ENCODE results near the gene HSD17B8.

Gene HSD17B8

DNA sequence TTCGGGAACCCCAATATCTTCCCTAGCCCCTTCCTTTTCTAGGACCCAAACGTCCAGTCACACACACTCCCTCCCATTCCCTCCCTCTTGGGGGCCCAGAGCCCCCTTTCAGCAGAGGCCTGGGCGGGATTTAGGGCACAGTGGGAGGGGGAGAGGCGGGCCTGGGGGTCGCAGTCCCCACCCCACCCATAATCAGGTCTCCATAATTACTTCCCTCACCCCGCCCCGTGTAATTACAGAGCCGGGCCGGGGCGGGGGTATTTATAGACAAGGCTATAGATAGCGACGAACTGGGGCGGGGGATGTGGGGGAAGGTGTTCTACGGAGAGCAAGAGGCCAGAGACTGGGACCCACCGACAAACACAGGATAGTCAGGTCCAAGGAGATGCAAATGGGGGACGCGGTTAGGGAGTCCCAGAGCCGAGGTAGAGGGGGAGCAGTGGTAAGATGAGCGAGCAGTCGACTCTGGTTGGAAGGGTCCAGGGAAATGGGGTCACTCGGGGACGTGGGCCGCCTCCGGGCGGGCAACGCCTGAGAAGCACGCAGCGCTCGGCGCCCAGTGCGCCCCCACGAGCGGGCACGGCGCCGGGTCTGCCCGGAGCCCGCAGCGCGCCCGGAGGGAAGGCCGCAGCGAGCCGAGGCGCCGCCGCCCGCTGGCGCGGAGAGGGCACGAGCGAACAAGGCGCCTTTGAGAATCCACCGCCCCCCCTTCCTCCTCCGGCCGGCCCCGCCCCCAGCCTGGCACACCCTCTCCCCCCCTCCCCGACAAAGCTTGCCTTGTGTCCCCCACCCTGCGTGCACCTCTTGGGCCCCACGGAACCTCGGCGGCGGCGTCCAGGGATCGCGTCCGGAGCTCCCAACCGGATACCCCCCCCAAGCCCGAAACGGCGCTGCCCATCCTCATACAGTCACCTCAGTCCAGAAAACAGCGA is 11.5 kb upstream of the HSD17B8 start:
- peak; percentile 26 to 35 for DNase-seq

DNA sequence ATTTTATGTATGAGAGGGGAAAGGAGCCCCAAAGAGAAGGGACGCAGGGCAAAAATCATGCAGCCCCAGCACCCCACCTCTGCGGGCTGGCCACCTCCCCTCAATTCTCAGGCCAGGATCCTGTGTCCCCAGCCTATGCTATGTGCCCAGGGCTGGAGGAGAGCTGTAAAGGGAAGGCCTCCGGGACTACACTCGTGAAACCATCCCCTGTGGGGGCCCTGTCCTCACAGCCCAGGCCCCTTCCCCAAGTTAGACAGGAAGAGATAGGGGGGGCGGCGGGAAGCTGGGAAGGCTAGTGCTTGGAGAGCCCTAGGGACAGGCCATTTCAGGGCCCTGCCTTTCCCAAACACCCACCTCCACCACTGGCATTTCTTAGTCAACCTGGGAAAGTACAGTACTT is 10.8 kb upstream of the HSD17B8 start:
- DNase-seq, result no peak

DNA sequence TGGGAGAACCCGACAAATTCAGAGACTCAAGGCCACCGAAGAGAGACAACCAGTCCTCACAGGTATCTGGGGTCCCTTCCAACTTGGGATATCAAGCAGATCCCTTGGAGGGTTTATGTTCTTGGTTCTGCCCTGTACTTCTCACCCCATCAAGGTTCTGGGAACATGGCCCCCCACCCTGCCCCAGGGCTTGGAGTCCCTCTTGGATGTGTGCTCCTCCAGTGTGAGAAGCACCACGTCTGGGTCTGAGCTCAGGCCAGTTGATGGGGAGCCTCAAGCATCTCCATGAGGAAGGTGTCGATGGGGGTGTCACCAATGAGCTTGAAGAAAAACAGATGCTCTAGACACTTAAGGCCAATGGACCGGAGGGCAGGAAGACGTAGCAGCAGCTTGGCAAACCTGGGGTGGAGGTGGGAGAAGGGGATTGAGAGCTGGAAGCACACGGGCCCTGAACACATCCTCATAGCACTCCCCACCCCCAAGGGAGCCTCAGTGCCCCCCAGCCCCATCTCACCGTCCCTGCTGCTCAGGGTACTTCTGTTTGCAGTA is 9.9 kb upstream of the HSD17B8 start:
- no peak for DNase-seq

DNA sequence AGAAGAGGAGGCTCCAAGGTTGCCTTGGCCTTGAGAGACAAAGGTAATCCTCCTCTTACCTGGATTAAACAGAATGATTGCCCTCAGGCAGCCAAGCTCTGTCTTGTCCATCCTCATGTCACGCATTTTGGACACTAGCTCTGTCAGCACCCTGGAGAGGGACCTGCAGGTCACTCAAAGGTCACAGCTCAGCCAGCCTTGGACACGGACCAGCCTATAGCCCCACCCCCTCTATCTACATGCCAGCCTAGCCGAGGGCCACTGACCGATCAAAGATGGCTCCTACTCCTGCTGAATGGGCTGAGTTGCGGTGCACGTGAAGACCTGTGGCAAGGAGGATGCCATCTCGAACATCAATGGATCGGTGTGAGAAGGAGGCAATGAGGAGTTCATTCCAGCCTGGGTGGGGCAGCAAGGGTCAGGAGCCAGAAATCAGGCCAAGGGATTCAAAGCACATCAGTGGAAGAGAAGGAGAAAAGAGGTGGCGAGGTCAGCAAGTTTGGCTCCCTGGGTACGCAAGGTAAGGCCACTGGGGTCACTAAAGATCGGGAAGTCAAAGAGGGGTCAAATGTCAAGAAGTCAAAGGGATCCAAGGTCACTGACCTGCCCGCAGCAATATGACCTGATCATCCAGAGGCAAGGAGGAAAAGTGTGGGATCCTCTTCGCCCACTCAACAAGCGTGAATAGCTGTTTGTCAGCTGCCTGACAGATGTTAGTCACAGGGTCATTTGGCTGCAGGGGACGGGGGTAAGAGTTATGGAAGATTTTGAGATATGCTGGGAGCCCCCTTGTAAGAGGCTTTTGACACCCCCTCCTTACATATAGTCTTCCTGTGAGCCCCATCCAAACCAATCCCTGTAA is 8.9 kb upstream of the HSD17B8 start:
- no peak for DNase-seq

DNA sequence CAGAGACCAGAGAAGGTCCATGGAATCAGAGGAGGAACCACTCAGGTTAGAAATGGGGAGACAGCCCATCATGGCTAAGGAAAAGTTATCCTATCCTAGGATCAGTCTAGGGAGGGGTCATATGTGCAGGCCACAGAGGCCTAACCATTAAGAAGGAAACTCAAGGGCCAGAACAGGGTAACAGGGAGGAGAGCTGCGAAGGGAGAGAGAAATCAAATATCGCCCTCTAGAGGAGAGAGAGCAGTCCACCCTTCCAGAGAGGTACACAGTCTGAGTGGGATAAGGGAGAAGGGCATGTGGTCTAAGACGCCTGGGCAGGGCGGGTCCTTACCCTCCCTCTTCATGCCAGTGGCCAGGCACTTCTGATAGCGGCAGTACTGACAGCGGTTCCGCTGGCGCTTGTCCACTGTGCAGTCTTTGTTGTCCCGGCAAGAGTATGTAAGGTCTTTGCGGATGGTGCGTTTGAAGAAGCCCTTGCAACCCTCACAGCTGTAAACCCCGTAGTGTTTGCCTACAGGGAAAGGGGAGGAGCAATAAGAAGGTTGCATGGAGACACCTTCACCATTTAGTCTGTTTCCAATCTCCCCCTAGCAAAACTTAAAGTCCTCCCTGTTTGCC is 6.9 kb upstream of the HSD17B8 start:
- DNase-seq, result no peak

DNA sequence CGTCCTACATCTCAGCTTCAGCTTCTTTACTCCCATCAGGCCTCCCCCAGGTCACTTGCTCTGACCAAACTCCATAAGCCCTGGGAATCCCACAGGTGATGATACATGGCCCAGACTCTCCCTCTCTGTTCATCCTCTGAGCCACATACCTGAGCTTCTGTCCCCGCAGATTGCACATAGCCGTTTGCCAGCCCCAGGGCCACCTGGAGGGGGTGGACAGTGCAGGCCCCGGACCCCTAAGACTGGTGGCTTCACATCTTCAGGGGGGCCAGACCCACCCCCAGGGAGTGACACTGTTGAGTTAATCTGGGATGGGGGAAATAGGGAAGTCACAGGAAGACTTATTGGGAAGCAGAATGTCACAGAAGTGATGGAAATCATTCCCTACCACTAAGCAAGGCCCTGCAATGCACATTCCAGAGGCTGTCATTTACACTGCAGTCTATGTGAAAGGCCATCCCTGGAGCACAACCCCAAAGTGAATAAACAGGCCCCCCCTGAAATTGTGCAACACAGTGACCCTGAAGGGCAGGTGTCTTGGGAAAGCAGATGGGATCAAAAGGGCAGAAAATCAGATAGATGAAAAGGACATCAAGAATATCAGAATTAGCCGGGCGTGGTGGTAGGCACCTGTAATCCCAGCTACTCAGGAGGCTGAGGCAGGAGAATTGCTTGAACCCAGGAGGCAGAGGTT is 6.1 kb upstream of the HSD17B8 start:
- DNase-seq, result no peak

DNA sequence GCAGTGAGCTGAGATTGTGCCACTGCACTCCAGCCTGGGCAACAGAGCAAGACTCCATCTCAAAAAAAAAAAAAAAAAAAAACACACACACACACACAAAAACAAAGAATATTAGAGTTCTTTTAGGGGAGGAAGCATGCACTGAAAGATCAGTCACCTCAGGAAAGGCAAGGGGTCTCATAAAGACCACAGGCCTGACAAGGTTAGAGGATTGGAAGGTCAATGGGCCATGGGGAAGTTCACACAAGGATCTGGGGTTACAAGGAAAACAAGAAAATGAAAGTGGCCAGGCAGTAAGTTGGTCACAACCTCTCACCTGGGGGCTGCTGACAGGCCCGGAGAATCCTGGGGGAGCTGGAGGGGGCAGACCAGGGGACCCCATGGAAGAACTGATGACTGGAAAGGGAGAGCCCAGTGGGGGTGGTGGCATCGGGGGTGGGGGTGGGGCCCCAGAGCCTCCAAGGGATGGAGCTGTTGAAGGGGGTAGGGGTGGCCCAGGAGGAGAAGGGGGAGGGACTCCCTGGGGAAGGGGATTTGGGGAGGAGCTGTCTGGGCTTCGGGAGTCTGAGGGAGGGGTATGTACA is 5.5 kb upstream of the HSD17B8 start:
- no peak for DNase-seq

DNA sequence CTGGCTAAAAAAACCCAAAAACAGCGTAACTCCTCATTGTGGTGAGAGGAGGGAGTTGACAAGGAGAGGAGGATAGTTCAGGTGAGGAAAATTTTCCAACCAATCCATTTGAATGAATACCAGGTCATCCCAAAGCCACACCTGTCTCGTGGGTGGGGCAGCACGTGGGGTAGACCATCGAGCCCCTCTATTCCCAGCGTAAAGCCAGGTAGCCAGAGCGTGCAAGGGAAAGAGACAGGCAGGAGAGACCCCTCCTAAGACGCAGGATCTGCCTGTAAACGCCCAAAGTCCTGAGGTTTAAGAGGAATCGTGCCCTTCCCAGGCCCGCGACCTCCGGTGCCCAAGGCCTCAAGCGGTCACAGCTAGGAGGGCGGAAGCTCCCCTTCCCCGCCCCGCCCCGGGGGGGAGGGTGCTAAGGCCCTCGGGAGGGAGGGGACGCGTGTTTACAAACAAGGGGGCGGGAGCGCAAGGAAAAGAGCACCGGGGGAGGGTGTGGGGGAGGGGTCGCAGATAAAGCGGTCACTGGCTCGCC is 4.7 kb upstream of the HSD17B8 start:
- peak; percentile 61 to 65 for DNase-seq

DNA sequence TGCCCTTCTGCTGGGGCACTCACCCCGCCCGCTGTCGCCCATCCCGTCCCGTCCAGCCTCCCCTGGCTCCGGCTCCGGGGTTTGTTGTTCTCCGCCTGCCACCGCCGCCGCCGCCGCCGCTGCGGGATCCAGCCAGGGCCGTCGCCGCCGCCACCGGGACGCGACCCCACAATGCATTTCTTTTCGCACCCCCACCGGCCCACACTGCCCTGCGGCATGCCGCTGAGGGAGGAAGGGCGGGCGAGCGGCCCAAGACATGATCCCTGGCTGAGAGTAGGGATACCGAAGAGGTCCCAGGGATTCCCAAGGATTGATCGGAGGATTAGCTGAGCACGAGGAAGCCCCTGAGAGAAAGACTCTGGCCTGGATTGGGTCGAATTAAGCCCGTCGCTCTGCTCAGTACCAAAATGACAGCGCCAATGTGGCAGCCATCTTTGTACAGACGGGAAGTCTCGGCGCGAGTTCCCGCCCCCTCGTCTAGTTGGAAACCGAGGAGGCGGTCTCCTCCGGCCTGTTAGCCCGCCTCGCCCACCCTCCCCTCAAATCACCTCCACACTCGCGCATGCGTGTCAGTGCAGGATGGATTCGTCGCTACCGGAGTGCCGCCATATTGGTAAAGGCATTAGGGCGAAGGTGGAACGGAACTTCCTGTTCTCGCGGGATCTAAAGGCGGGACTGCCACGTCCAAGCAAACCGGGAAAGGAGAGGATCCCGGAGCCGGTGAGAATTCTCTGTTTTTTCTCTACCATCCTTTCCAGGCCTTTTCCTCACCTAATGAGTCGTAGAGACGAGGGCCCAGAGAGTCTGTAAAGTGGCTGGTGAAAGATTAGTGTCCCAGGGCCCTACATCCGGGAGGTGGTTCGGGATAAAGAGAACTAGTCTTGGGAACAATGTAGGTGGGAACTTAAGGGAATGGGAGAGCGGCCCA is 4.0 kb upstream of the HSD17B8 start, which contains the start of the genes RXRB and SLC39A7:
Gene RXRB (minus strand): TSS at position 447 of the 928 bp plus-strand sequence. CDS start 189 bp downstream, at position 258.
Gene SLC39A7 (plus strand): TSS at position 649 of the 928 bp plus-strand sequence. CDS start 379 bp downstream, outside the sequence.
- DNase-seq, result peak; percentile 99

DNA sequence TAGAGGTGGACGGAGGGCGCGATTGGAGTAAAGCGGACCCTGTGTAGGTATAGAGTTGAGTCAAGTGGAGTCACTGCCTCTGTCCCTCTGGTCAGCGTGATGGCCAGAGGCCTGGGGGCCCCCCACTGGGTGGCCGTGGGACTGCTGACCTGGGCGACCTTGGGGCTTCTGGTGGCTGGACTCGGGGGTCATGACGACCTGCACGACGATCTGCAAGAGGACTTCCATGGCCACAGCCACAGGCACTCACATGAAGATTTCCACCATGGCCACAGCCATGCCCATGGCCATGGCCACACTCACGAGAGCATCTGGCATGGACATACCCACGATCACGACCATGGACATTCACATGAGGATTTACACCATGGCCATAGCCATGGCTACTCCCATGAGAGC is 3.3 kb upstream of the HSD17B8 start:
- DNase-seq, result no peak

DNA sequence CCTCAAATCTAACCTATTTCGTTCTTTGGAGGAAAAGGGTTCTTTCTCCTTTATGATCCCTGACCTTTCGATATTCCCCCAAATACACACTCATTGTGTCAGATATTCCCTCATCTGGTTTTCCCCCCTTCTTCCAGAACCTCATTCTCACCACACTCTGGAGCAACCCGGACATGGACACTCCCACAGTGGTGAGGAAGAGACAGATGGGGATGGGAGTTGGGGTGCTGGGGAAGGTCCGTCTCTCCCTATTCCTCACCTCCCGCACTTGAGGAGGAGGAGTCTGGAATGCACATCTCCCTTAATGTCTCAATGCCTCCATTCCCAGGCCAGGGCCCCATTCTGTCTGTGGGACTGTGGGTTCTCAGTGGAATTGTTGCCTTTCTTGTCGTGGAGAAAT is 2.5 kb upstream of the HSD17B8 start:
- DNase-seq, result no peak

DNA sequence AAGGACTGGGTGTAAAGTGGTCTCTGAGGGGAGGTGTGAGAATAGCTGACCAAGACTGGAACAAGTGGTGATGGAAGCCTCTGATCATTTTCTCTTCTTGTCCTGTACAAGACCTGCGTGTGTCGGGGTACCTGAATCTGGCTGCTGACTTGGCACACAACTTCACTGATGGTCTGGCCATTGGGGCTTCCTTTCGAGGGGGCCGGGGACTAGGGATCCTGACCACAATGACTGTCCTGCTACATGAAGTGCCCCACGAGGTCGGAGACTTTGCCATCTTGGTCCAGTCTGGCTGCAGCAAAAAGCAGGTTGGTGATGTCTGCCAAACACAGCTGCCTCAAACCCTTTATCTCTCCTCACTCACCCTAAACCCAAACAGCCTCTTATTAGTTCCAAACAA is 1.7 kb upstream of the HSD17B8 start:
- DNase-seq, result no peak

DNA sequence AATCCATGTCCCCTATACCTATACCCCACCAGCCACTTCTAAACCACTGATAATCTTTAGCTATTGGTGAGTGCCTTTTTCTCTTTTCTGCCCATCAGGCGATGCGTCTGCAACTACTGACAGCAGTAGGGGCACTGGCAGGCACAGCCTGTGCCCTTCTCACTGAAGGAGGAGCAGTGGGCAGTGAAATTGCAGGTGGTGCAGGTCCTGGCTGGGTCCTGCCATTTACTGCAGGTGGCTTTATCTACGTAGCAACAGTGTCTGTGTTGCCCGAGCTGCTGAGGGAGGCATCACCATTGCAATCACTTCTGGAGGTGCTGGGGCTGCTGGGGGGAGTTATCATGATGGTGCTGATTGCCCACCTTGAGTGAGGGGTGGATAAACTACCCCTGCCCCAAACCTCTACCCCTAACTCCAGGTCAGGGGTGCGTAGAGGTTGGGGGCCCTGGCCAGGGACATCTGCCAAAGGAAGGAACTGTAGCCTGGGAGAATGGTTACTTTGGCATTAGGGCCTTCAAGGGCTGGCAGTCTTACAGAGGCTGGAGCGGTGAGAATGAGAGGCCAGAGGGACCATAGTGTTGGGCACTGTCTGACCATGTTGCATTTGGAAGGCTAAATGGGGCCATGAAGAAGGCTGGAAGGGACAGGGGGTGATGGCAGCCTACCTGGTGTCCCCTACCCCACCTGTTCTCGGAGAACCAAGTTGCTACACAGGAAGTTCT is 851 bp upstream of the HSD17B8 start:
- no peak for DNase-seq

DNA sequence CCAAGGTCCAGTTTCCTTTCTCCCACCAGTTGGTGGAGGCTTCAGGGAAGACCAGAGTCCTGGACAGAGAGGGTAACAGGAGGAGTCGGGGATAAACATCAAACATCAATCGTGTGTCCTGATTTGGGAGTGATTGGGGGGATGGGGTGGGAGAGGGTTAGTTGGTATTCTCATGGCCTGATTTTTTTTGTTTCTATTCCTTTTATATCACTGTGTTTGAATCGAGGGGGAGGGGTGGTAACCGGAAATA is 365 bp upstream of the HSD17B8 start:
- DNase-seq, result no peak

DNA sequence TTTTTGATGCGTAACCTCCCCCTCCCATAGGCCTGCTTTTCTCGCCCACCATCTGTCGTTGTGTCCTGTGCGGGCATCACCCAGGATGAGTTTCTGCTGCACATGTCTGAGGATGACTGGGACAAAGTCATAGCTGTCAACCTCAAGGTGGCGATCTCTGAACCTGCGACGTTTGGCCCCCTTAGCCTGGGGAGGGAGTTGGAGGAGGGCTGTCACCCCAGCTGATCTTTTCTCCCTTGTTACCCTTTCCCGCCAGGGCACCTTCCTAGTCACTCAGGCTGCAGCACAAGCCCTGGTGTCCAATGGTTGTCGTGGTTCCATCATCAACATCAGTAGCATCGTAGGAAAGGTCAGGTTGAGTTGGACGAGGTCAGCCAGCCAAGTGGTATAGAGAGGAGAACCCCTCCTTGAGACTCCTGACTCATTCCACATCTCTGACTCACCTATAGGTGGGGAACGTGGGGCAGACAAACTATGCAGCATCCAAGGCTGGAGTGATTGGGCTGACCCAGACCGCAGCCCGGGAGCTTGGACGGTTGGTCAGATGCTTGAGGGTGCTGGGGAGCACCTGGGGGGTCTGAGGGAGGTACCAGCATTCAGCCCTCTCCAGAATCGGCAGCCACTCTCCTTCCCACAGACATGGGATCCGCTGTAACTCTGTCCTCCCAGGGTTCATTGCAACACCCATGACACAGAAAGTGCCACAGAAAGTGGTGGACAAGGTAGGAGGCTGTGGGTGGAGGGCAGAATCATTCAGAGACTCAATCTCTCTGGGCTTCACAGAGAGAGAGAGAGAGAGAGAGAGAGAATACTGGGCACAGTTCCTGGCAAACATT is 954 bp downstream of the HSD17B8 start:
- DNase-seq, result peak in 1 of 2 donors; percentile 20

DNA sequence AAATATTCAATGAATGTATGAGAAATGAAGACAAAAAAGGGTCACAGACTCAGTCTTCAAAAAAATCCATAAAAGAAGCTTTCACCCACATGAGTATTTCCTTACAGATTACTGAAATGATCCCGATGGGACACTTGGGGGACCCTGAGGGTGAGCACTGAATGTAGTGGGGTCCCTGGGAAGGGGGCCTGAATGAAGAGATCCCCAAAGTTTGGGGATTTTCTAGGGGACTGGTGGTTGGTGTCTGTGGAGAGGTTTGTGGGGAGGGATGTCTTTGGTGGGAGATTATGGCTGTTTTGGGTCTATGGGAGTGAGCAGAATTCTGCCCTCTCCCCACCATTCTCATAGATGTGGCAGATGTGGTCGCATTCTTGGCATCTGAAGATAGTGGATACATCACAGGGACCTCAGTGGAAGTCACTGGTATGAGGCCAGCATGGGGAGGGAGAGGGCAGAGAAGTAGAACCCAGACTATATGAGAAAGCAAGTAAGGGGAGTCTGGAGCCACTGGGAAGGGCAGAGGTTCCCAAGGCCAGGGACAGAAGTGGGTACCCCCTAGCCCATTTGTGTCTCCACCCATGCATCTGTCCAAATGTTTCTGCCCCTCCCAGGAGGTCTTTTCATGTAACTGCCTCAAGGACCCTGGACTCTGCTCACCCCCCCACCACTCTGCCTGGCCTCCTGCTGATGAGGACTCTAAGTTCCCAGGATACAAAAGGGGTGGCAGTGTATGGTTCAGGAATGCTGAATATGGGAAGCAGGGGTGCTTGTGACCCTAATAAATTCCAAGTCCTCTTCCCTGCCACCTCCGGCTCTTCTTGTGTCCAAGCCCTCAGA is 1.8 kb downstream of the HSD17B8 start:
- DNase-seq, result no peak

DNA sequence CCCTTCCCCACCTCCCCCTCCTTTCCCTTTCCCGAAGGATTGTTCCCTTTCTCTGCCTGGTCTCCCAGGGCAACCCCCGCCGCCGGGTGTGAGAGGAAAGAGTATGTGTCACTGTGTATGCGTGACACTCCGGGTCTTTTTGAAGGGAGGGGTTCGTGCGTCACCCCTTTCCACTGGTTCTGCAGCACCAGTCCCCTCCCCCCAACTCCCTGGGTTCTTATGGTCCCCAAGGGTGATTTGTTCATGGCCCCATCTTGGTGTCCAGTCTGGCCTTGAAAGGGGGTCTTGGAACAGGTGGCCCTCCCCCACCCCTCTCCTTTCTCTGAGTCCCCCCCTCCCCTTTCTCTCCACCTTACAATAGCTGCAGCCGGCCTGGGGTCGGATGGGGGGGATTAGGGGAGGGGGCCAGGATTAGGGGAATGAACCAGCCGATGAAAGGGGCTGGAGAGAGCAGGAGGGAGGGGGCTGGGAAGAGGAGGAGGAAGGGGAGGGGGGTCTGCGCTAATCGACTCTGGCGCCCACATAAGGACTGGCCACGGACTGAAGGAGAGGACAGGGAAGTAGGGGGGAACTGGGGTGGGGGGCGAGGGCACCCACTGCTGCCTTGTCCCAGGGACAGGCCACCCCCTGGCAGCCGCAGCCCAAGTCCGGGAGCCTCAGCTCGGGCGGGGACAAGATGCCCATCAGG is 2.6 kb downstream of the HSD17B8 start:
- DNase-seq, result no peak
